ENCODE data around the gene DNPEP. TPM values are rescaled to one million over a fixed set of nuclear protein-coding genes. Genes with fewer than 3 reads are reported as not detected.
A peak's percentile ranks its signal among the peaks of the same experiment; 100 is the strongest.

The DNPEP gene
- total RNA-seq (10 to 100 TPM; 40.8 to 60.2 TPM), polyA plus RNA-seq (100 to 1,000 TPM in 1 of 2 donors, 10 to 100 TPM in 1; 64.7 to 127 TPM)
- long read RNA-seq, donor 1, transcript DNPEP-201 (15 exons, 2,425 nt), result major isoform, 86 of 164 reads
- long read RNA-seq, donor 1, transcript DNPEP-217 (15 exons, 2,408 nt), result minor isoform, 7 of 164 reads
- long read RNA-seq, donor 1, transcript DNPEP-203 (15 exons, 1,657 nt), result minor isoform, 11 of 164 reads
- long read RNA-seq, donor 1, partial matches to known transcripts, result 41 of 164 reads
- long read RNA-seq, donor 1, other reads (novel, unspliced or antisense), result 19 of 164 reads
- long read RNA-seq, donor 2, transcript DNPEP-203 (15 exons, 1,657 nt), result minor isoform, 10 of 77 reads
- long read RNA-seq, donor 2, transcript DNPEP-201 (15 exons, 2,425 nt), result major isoform, 48 of 77 reads
- long read RNA-seq, donor 2, partial matches to known transcripts, result 6 of 77 reads
- long read RNA-seq, donor 2, other reads (novel, unspliced or antisense), result 10 of 77 reads

DNA sequence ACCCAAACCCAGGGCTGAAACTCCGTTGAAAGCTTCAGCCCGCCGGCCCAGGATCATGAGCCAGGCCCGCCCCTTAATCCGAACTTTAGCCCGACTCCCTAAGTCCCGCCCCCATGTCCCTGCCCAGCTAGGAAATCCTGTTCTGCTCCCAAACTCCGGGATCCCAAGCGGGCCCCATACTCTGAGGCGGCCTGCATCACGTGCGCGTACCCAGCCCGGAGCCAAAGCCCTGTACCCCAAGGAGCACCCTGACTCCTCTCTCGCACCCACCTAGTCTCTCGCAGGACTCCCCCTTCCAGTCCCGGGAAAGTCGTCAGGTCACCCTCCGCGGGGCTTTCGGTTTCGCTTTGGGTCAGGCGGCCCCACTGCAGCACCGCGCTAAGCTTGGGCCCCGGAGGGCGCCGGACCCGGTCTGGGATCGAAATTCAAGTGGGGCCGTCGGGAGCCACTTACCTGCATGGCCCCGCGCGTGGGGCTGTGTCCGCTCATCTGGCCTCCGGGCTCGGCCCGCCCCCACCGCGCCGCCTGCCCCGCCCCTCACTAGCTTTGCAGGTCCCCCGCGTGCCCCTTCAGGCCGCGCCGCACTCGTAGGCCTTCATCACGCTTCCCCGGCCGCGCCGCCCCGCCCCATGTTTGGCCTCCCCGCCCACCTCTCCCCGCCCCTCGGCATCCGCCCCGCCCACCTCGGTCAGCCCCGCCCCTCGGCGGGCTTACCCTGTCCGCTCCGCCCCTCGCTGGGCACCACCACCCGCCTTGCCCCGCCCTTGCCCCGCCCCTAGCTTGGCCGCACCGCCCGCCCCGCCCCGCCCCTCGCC, at the start of gene DNPEP:
TSS of gene DNPEP (minus strand) at position 607 of the 815 bp plus-strand sequence. CDS start at position 489, 118 bp downstream.
- H3K9me3 ChIP-seq (ENCODE audit: control insufficient read depth, low read length), result no peaks in the 10 kb centered on the region
- H3K27ac ChIP-seq (ENCODE audit: low read depth in 1 of 2, low read length in 2 of 2), result peak within 1 kb of the TSS in 1 of 2 donors; percentile 76
- 0 to 1% methylated on average over 46 to 75 of the region's 76 CpGs for WGBS, 2 donors
- H3K4me1 ChIP-seq (ENCODE audit: control insufficient read depth in 1 of 2, insufficient read depth in 2 of 2, low read length in 2 of 2), result no peaks in the 10 kb centered on the region
- peak within 1 kb of the TSS; percentile 86 to 91 for H3K4me3 ChIP-seq (ENCODE audit: low read length in 2 of 2)
- no peaks in the 10 kb centered on the region for H3K36me3 ChIP-seq (ENCODE audit: control insufficient read depth in 1 of 2, insufficient read depth in 2 of 2, low read length in 1 of 2)
- intact Hi-C loops (cut with DNase I), result loop anchor here (5.0 to 10.0 kb wide), 3 partner anchors 210 to 255 kb away; partner anchors contain the start of genes CNPPD1 (in 2 of the 2), RETREG2 (in 2 of the 2) and SLC23A3 (in 1 of the 2)
- H3K27me3 ChIP-seq (ENCODE audit: control insufficient read depth in 1 of 2, insufficient read depth in 2 of 2, low read length in 1 of 2), result no peaks in the 10 kb centered on the region
- ATAC-seq (ENCODE audit: low FRiP score), result peak; percentile 90
- peak; percentile 95 to 98 for DNase-seq

DNA sequence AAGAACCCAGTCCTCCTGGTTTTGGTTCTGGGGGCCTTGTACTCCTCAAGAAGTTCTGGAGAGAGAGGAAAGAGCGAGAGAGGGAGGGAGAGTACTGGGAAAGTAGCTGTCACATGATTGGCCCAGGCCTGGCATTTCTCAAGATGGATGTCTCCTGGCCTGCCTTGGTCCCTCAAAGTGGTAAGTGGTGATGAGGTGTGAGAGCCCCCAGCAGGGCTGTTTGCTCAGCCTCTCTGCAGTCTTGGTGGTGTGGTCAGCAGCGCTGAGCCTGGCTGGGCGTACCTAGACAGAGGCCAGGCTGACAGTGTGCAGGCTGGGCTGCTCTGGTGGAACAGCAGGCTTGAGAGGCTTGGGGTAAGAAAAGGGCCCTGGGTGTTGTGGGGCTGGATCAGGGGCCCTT, 49.4 kb upstream of the DNPEP start:
- Histone ChIP-seq H3K27ac (ENCODE audit: low read depth in 1 of 2, low read length in 2 of 2) (peak overlapping the region; percentile 45 to 68), H3K4me1 (ENCODE audit: control insufficient read depth in 1 of 2, insufficient read depth in 2 of 2, low read length in 2 of 2) (peaks cover 0 to 4% of the 10 kb centered on the region in 2 donors), H3K4me3 (ENCODE audit: low read length in 2 of 2) (no peak overlapping the region), H3K36me3 (ENCODE audit: control insufficient read depth in 1 of 2, insufficient read depth in 2 of 2, low read length in 1 of 2) (no peaks in the 10 kb centered on the region), H3K27me3 (ENCODE audit: control insufficient read depth in 1 of 2, insufficient read depth in 2 of 2, low read length in 1 of 2) (no peaks in the 10 kb centered on the region), H3K9me3 (ENCODE audit: control insufficient read depth, low read length) (no peaks in the 10 kb centered on the region)
- DNase-seq, result peak in 1 of 2 donors; percentile 76
- WGBS, 2 donors, result 53 to 61% methylated on average over 3 of the region's 3 CpGs
- no peak for ATAC-seq (ENCODE audit: low FRiP score)
- intact Hi-C loops (cut with DNase I), result no loop called here

DNA sequence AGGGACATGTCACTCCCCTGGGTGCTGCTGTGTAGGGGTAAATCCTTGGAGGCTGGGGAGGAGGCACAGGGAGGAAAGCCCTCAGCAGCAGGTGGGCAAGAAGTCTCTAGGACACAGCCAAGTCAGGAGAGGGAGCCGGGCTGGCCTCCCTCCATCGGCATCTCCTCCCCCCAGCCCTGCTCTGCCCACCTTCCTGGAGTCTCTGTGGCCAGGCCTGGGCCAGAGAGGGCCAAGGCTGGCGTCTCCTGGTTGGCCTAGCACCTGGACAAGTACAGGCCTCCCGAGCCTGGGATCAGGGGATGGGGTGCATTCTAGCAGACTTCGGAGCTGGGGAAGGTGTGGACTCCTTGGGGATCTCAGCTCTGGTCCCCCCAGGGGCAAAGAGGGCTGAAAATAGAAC, 48.8 kb upstream of the DNPEP start:
- H3K9me3 ChIP-seq (ENCODE audit: control insufficient read depth, low read length), result no peaks in the 10 kb centered on the region
- 87 to 91% methylated on average over 5 of the region's 5 CpGs for WGBS, 2 donors
- ATAC-seq (ENCODE audit: low FRiP score) (no peak), DNase-seq (peak in 1 of 2 donors; percentile 59)
- intact Hi-C loops (cut with DNase I), result no loop called here
- H3K27me3 ChIP-seq (ENCODE audit: control insufficient read depth in 1 of 2, insufficient read depth in 2 of 2, low read length in 1 of 2), result no peaks in the 10 kb centered on the region
- H3K4me1 ChIP-seq (ENCODE audit: control insufficient read depth in 1 of 2, insufficient read depth in 2 of 2, low read length in 2 of 2), result peaks cover 0 to 4% of the 10 kb centered on the region in 2 donors
- H3K4me3 ChIP-seq (ENCODE audit: low read length in 2 of 2), result no peak overlapping the region
- no peak overlapping the region for H3K27ac ChIP-seq (ENCODE audit: low read depth in 1 of 2, low read length in 2 of 2)
- no peaks in the 10 kb centered on the region for H3K36me3 ChIP-seq (ENCODE audit: control insufficient read depth in 1 of 2, insufficient read depth in 2 of 2, low read length in 1 of 2)

DNA sequence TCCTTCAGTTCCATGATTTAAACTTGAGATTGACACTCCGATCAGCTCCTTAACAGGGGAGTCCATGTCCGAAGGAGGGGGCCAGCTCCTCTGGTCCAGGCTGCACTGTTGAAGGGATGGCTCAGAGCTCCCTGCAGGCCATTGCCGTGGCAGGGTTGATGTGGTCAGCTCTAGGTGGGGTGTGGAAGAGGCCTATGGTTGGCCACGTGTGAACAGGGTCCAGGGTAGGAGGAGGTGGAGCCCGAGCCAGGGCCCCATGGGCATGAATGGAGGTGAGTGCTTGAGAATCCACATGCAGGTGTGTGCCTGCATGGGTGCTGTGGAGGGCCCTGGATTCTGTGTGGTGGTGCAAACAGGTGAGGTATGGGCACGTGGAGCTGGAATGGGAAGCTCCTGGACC, 48.0 kb upstream of the DNPEP start:
- no peaks in the 10 kb centered on the region for H3K27me3 ChIP-seq (ENCODE audit: control insufficient read depth in 1 of 2, insufficient read depth in 2 of 2, low read length in 1 of 2)
- peak in 1 of 2 donors; percentile 55 for DNase-seq
- intact Hi-C loops (cut with DNase I), result no loop called here
- H3K4me3 ChIP-seq (ENCODE audit: low read length in 2 of 2), result no peak overlapping the region
- 93 to 94% methylated on average over 6 of the region's 6 CpGs for WGBS, 2 donors
- peaks cover 0 to 4% of the 10 kb centered on the region in 2 donors for H3K4me1 ChIP-seq (ENCODE audit: control insufficient read depth in 1 of 2, insufficient read depth in 2 of 2, low read length in 2 of 2)
- no peaks in the 10 kb centered on the region for H3K9me3 ChIP-seq (ENCODE audit: control insufficient read depth, low read length)
- peak; percentile 33 for ATAC-seq (ENCODE audit: low FRiP score)
- no peak overlapping the region for H3K27ac ChIP-seq (ENCODE audit: low read depth in 1 of 2, low read length in 2 of 2)
- H3K36me3 ChIP-seq (ENCODE audit: control insufficient read depth in 1 of 2, insufficient read depth in 2 of 2, low read length in 1 of 2), result no peaks in the 10 kb centered on the region

- DNase-seq (peak in 1 of 2 donors; percentile 79), ATAC-seq (ENCODE audit: low FRiP score) (no peak)
- Histone ChIP-seq H3K27ac (ENCODE audit: low read depth in 1 of 2, low read length in 2 of 2) (peak within 1 kb of the TSS in 1 of 2 donors; percentile 54), H3K36me3 (ENCODE audit: control insufficient read depth in 1 of 2, insufficient read depth in 2 of 2, low read length in 1 of 2) (no peaks in the 10 kb centered on the region), H3K9me3 (ENCODE audit: control insufficient read depth, low read length) (no peaks in the 10 kb centered on the region), H3K4me1 (ENCODE audit: control insufficient read depth in 1 of 2, insufficient read depth in 2 of 2, low read length in 2 of 2) (peaks cover 0 to 4% of the 10 kb centered on the region in 2 donors), H3K4me3 (ENCODE audit: low read length in 2 of 2) (no peak within 1 kb of the TSS), H3K27me3 (ENCODE audit: control insufficient read depth in 1 of 2, insufficient read depth in 2 of 2, low read length in 1 of 2) (no peaks in the 10 kb centered on the region)
- WGBS, 2 donors, result 21% methylated on average over 65 to 77 of the region's 77 CpGs
- intact Hi-C loops (cut with DNase I), result no loop called here
These were observed 47.2 kb upstream of the DNPEP start, which contains the start of gene SPEG for GRCh38 chr2:219434718-219435525. SPEG (plus strand) TSS chr2:219434843; CDS start chr2:219434978, 135 bp downstream.

GRCh38 chr2:219434468-219434717, 46.7 kb upstream of the DNPEP start:
- Histone ChIP-seq H3K36me3 (ENCODE audit: control insufficient read depth in 1 of 2, insufficient read depth in 2 of 2, low read length in 1 of 2) (no peaks in the 10 kb centered on the region), H3K9me3 (ENCODE audit: control insufficient read depth, low read length) (no peaks in the 10 kb centered on the region), H3K4me1 (ENCODE audit: control insufficient read depth in 1 of 2, insufficient read depth in 2 of 2, low read length in 2 of 2) (peaks cover 0 to 4% of the 10 kb centered on the region in 2 donors), H3K27ac (ENCODE audit: low read depth in 1 of 2, low read length in 2 of 2) (peak overlapping the region in 1 of 2 donors; percentile 54), H3K27me3 (ENCODE audit: control insufficient read depth in 1 of 2, insufficient read depth in 2 of 2, low read length in 1 of 2) (no peaks in the 10 kb centered on the region), H3K4me3 (ENCODE audit: low read length in 2 of 2) (no peak overlapping the region)
- no peak for DNase-seq
- WGBS, 2 donors, result 55 to 66% methylated on average over 8 to 9 of the region's 9 CpGs
- intact Hi-C loops (cut with DNase I), result no loop called here
- ATAC-seq (ENCODE audit: low FRiP score), result no peak

GRCh38 chr2:219433666-219434467, 46.2 kb upstream of the DNPEP start:
- no peaks in the 10 kb centered on the region for H3K9me3 ChIP-seq (ENCODE audit: control insufficient read depth, low read length)
- DNase-seq, result peak in 1 of 2 donors; percentile 75
- peak overlapping the region in 1 of 2 donors; percentile 54 for H3K27ac ChIP-seq (ENCODE audit: low read depth in 1 of 2, low read length in 2 of 2)
- ATAC-seq (ENCODE audit: low FRiP score), result peak; percentile 2
- WGBS, 2 donors, result 81 to 84% methylated on average over 16 of the region's 16 CpGs
- intact Hi-C loops (cut with DNase I), result no loop called here
- H3K4me3 ChIP-seq (ENCODE audit: low read length in 2 of 2), result no peak overlapping the region
- no peaks in the 10 kb centered on the region for H3K27me3 ChIP-seq (ENCODE audit: control insufficient read depth in 1 of 2, insufficient read depth in 2 of 2, low read length in 1 of 2)
- H3K36me3 ChIP-seq (ENCODE audit: control insufficient read depth in 1 of 2, insufficient read depth in 2 of 2, low read length in 1 of 2), result no peaks in the 10 kb centered on the region
- peaks cover 0 to 4% of the 10 kb centered on the region in 2 donors for H3K4me1 ChIP-seq (ENCODE audit: control insufficient read depth in 1 of 2, insufficient read depth in 2 of 2, low read length in 2 of 2)
